ENCODE measurements around the gene SLC25A10. TPM values are rescaled to one million over a fixed set of nuclear protein-coding genes. Genes with fewer than 3 reads are reported as not detected.

The SLC25A10 gene
- total and polyA plus RNA-seq, 2 of the 8 experiments (the other 6 are each of a cell fraction or from before 2014, with no cell fraction given), result 22.2 to 43.0 TPM

DNA sequence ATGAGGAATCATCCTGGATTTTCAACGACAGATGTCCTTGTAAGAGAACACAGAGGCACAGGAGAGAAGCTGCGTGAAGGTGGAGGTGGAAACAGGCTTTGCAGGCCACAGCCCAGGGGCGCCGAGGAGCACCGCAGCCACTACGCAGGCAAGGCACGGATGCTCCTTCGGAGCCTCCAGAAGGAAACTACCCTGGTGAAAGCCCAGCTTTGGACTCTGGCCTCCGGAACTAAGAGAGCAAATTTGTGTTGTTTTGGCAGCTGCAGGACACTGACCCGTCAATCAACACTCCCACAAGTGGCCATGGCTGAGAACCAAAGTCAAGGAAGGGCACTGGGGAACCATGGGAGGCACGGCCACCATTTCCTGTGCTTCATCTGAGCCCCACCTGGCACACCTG lies 31.9 kb upstream of the SLC25A10 start:
- Histone ChIP-seq H3K23me2 (ENCODE audit: low read depth, low read length) (peaks cover 12% of the 10 kb centered on the region), H3K4me2 (ENCODE audit: insufficient read depth in 1 of 2, low read depth in 2 of 2, low read length in 2 of 2) (no peak overlapping the region), H2BK120ac (replicated peaks; ENCODE audit: low read depth, low read length) (no peak overlapping the region), H4K91ac (replicated peaks; ENCODE audit: insufficient read length, low read length) (no peak overlapping the region), H4K5ac (ENCODE audit: insufficient read length, low read depth, low read length) (no peak overlapping the region), H2BK20ac (ENCODE audit: low read length) (no peak overlapping the region), H3K27me3 (replicated peaks in 1 of 4; ENCODE audit: control insufficient read depth in 3 of 4, extremely low read depth in 1 of 4, insufficient read depth in 3 of 4, low read length in 3 of 4) (no peaks in the 10 kb centered on the region; a peak in 1 of 7 replicates), H2BK5ac (ENCODE audit: low read depth, low read length) (no peak overlapping the region), H2AK5ac (ENCODE audit: low read depth, low read length) (no peak overlapping the region), H2BK12ac (ENCODE audit: low read depth, low read length) (no peak overlapping the region), H4K20me1 (replicated peaks in 1 of 2; ENCODE audit: control insufficient read depth in 1 of 2, insufficient read depth in 2 of 2, low read length in 2 of 2) (peaks cover 0 to 20% of the 10 kb centered on the region in 2 experiments), H3K9me3 (ENCODE audit: insufficient read depth in 2 of 2, low read depth in 1 of 2, low read length in 1 of 2) (no peaks in the 10 kb centered on the region), H3K27ac (ENCODE audit: low read depth, low read length) (no peak overlapping the region), H3K18ac (ENCODE audit: extremely low read depth, low read length) (no peak overlapping the region), H3K56ac (replicated peaks; ENCODE audit: insufficient read length, low read depth, low read length) (no peak overlapping the region), H3K23ac (ENCODE audit: insufficient read length) (no peak overlapping the region), H3K79me1 (ENCODE audit: low read depth, low read length) (peaks cover 12% of the 10 kb centered on the region), H3K4me3 (ENCODE audit: extremely low read depth in 1 of 4, insufficient read depth in 2 of 4, low read depth in 3 of 4, low read length in 4 of 4) (no peak overlapping the region), H3K4ac (replicated peaks; ENCODE audit: insufficient read length, low read depth, low read length) (no peak overlapping the region), H3K36me3 (ENCODE audit: control insufficient read depth in 2 of 4, insufficient read depth in 4 of 4, low read length in 3 of 4) (peaks cover 0 to 3% (median 0%) of the 10 kb centered on the region in 4 experiments; a peak in 1 of 8 replicates), H3K4me1 (replicated peaks in 1 of 4; ENCODE audit: control insufficient read depth in 3 of 4, insufficient read depth in 4 of 4, low read length in 3 of 4) (peaks cover under 1 to 14% (median 7%) of the 10 kb centered on the region in 4 experiments; a peak in 6 of 7 replicates), H4K8ac (ENCODE audit: extremely low read depth, insufficient read depth, low read length) (no peak overlapping the region), H2BK15ac (ENCODE audit: low read length) (no peak overlapping the region), H3K79me2 (ENCODE audit: control insufficient read depth in 1 of 2, insufficient read depth in 2 of 2, low read length in 2 of 2) (peaks cover 4 to 28% of the 10 kb centered on the region in 2 experiments; a peak in 3 of 4 replicates), H3K14ac (ENCODE audit: insufficient read length) (no peak overlapping the region), H2AFZ (ENCODE audit: low read length) (no peak overlapping the region), H3K9ac (replicated peaks in 1 of 4; ENCODE audit: extremely low read depth in 1 of 4, low read depth in 3 of 4, low read length in 3 of 4) (no peak overlapping the region)
- FAIRE-seq (no peak), DNase-seq (ENCODE audit: low read depth in 1 of 2, low spot score in 2 of 2) (no peak)
- ChIA-PET CTCF (ENCODE audit: partially characterized antibody) (interaction anchor here (0.7 to 2.0 kb wide), 4 partner anchors 12 to 50 kb away, joined by 3 to 10 read pairs (median 4); no protein-coding TSS in a partner anchor), POLR2A (ENCODE audit: partially characterized antibody) (interaction anchor here (1.1 to 28.4 kb wide), 6 partner anchors 11 to 162 kb away, joined by 3 to 436 read pairs (median 10); partner anchors contain the start of genes CCDC137, MRPL12, OXLD1 and SLC25A10)
- 91% methylated on average over 11 of the region's 11 CpGs; no CpG with 5 or more reads in 1 of the 2 experiments for WGBS, 2 experiments (ENCODE audit: extremely low coverage in 1 of 2, insufficient coverage in 1 of 2, insufficient read length in 1 of 2, insufficient replicate concordance in 2 of 2, low coverage in 1 of 2, low lambda C conversion rate in 2 of 2, missing lambda C conversion rate in 1 of 2)
- no peak for TF ChIP-seq GTF2F1 (IDR thresholded peaks at IDR 0.05; ENCODE audit: borderline replicate concordance, low read depth, low read length)
- TF ChIP-seq JUN (IDR thresholded peaks at IDR 0.05; ENCODE audit: low read depth, low read length), result no peak
- TF ChIP-seq SRF (IDR thresholded peaks at IDR 0.05; ENCODE audit: low read depth, low read length), result no peak
- TF ChIP-seq, protein P1, sequence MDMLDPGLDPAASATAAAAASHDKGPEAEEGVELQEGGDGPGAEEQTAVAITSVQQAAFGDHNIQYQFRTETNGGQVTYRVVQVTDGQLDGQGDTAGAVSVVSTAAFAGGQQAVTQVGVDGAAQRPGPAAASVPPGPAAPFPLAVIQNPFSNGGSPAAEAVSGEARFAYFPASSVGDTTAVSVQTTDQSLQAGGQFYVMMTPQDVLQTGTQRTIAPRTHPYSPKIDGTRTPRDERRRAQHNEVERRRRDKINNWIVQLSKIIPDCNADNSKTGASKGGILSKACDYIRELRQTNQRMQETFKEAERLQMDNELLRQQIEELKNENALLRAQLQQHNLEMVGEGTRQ (IDR thresholded peaks at IDR 0.05; ENCODE audit: low read length), result no peak
- TF ChIP-seq TEAD4 (IDR thresholded peaks at IDR 0.05; ENCODE audit: low read depth, low read length), result no peak
- TF ChIP-seq CHD2 (IDR thresholded peaks at IDR 0.05; ENCODE audit: low read length), result no peak
- TF ChIP-seq, protein P2, sequence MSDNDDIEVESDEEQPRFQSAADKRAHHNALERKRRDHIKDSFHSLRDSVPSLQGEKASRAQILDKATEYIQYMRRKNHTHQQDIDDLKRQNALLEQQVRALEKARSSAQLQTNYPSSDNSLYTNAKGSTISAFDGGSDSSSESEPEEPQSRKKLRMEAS (IDR thresholded peaks at IDR 0.05), result no peak
- TF ChIP-seq SP1 (IDR thresholded peaks at IDR 0.05; ENCODE audit: low read depth, low read length), result no peak
- TF ChIP-seq, protein P3, sequence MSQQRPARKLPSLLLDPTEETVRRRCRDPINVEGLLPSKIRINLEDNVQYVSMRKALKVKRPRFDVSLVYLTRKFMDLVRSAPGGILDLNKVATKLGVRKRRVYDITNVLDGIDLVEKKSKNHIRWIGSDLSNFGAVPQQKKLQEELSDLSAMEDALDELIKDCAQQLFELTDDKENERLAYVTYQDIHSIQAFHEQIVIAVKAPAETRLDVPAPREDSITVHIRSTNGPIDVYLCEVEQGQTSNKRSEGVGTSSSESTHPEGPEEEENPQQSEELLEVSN (IDR thresholded peaks at IDR 0.05), result no peak
- TF ChIP-seq CEBPB (IDR thresholded peaks at IDR 0.05; ENCODE audit: low read depth, low read length), result no peak
- no peak for TF ChIP-seq HDAC6 (IDR thresholded peaks at IDR 0.05; ENCODE audit: low read depth, low read length)

All from H1 (cell line).